PC-3 (cell line): ENCODE data around the gene CHST11. TPM values are rescaled to one million over a fixed set of nuclear protein-coding genes. Genes with fewer than 3 reads are reported as not detected.

Experiments used
- ATAC-seq: fragments of 200-7000 bp; cut with Tn5 transposase; 2 replicates; pipeline ENCODE4 v1.9.1; 2020; ENCODE audit warnings: mild to moderate bottlenecking, moderate library complexity
- BruUV-seq: library from RNA; stranded (reverse); fragments of 400-500 nt; replicated peaks from 2 replicates; lab custom pipeline; 2021; lab: Mats Ljungman, UMichigan
- CTCF ChIA-PET: fragments of 300-600 bp; sonication (Branson Sonifier 250); formaldehyde crosslinking; loops from one replicate; lab custom pipeline; 2022; ENCODE audit warnings: antibody characterized with exemption; lab: Charles Lee
- POLR2A ChIA-PET: fragments of 300-600 bp; sonication (Branson Sonifier 250); formaldehyde crosslinking; loops from one replicate; lab custom pipeline; 2022; ENCODE audit warnings: antibody characterized with exemption; ENCODE audit not compliant: unreplicated experiment; lab: Charles Lee
- DNase-seq: peaks from one replicate; pipeline ENCODE4 v3.0.0-alpha.2; 2015
- H2AFZ ChIP-seq: fragments of 300-600 bp; sonication (generic); 2 replicates; pipeline ENCODE4 v1.6.0; 2016; ENCODE audit warnings: antibody characterized with exemption, low read length
- H3F3A ChIP-seq: fragments of 300-600 bp; sonication (generic); one replicate; pipeline ENCODE4 v1.6.0; 2017; ENCODE audit warnings: antibody characterized with exemption, low read length, control low read depth, mild to moderate bottlenecking; ENCODE audit not compliant: unreplicated experiment
- H3K27ac ChIP-seq: fragments of 300-600 bp; sonication (generic); 2 replicates; pipeline ENCODE4 v1.5.1; 2016; ENCODE audit warnings: mild to moderate bottlenecking, low read length
- H3K27me3 ChIP-seq: fragments of 300-600 bp; sonication (generic); 2 replicates; pipeline ENCODE4 v1.6.1; 2016; ENCODE audit warnings: low read length, mixed read lengths
- H3K36me3 ChIP-seq: fragments of 300-600 bp; sonication (generic); 2 replicates; pipeline ENCODE4 v1.6.1; 2016; ENCODE audit warnings: low read depth, mixed run types, low read length, mixed read lengths
- H3K4me1 ChIP-seq: fragments of 300-600 bp; sonication (generic); 2 replicates; pipeline ENCODE4 v1.5.1; 2016; ENCODE audit warnings: low read length; ENCODE audit not compliant: insufficient read depth
- H3K4me2 ChIP-seq: fragments of 300-600 bp; sonication (generic); 2 replicates; pipeline ENCODE4 v1.6.0; 2016; ENCODE audit warnings: low read length
- H3K4me3 ChIP-seq: fragments of 300-600 bp; sonication (generic); 2 replicates; pipeline ENCODE4 v1.5.1; 2016; ENCODE audit warnings: mild to moderate bottlenecking, low read length, mixed read lengths
- H3K79me2 ChIP-seq: fragments of 300-600 bp; sonication (generic); 2 replicates; pipeline ENCODE4 v1.6.1; 2017; ENCODE audit warnings: low read length, mixed read lengths
- H3K9ac ChIP-seq: fragments of 300-600 bp; sonication (generic); 2 replicates; pipeline ENCODE4 v1.6.0; 2016; ENCODE audit warnings: mild to moderate bottlenecking, low read length
- H3K9me2 ChIP-seq: fragments of 300-600 bp; sonication (generic); replicated peaks from 2 replicates; pipeline ENCODE4 v1.6.1; 2016; ENCODE audit warnings: mixed run types, low read length, mixed read lengths
- H3K9me3 ChIP-seq: fragments of 300-600 bp; sonication (generic); 2 replicates; pipeline ENCODE4 v1.6.1; 2016; ENCODE audit warnings: low read length, mixed read lengths
- H4K20me1 ChIP-seq: fragments of 300-600 bp; sonication (generic); 2 replicates; pipeline ENCODE4 v1.6.1; 2016; ENCODE audit warnings: low read length, mixed read lengths
- CTCF ChIP-seq: fragments of 300-600 bp; sonication (generic); conservative IDR thresholded peaks from 2 replicates; pipeline ENCODE4 v1.5.1; 2017; ENCODE audit warnings: antibody characterized with exemption, low read depth, mild to moderate bottlenecking, low read length
- EZH2 ChIP-seq: fragments of 300-600 bp; sonication (generic); IDR thresholded peaks from one replicate; pipeline ENCODE4 v1.6.1; 2017; ENCODE audit warnings: antibody characterized with exemption, mild to moderate bottlenecking, low read length; ENCODE audit not compliant: unreplicated experiment
- EZH2phosphoT487 ChIP-seq: fragments of 300-600 bp; sonication (generic); IDR thresholded peaks from 2 replicates; pipeline ENCODE4 v1.6.1; 2018; ENCODE audit warnings: mild to moderate bottlenecking, antibody characterized with exemption, low read length, borderline replicate concordance
- intact Hi-C: fragments of 100-400 bp; cut with micrococcal nuclease; formaldehyde crosslinking; loops from 2 replicates; pipeline ENCODE4 v1.9.0; 2023
- total RNA-seq: library from RNA; depleted of rRNA; stranded (reverse); fragments of >200 nt; gene quantifications from 2 replicates; pipeline ENCODE4 v1.2.3, GENCODE V29; 2014

CHST11 gene
- total RNA-seq, 1 experiment from 2014 or later: 53.5 TPM

GRCh38 chr12:104694161-104694560 is 237.4 kb downstream of the CHST11 start:
- no TSS peak for BruUV-seq
- no peak for DNase-seq
- H3K9me3 ChIP-seq: no peaks in the 10 kb centered on the region
- H3K79me2 ChIP-seq: no peaks in the 10 kb centered on the region
- H3K4me2 ChIP-seq: no peak overlapping the region
- CTCF ChIA-PET: no interaction called here
- POLR2A ChIA-PET: no interaction called here
- no peaks in the 10 kb centered on the region for H4K20me1 ChIP-seq
- peaks cover 4% of the 10 kb centered on the region; the same call in 1 of the 2 replicates for H3K36me3 ChIP-seq
- no peak for ATAC-seq
- intact Hi-C loops: no loop called here
- no peaks in the 10 kb centered on the region for H3K27me3 ChIP-seq
- no peak overlapping the region for H3K9ac ChIP-seq
- 0 out of 2 replicates have a peak, but pooled peaks cover 4% of the 10 kb centered on the region for H3K4me1 ChIP-seq
- no peaks in the 10 kb centered on the region for H3K9me2 ChIP-seq
- TF ChIP-seq CTCF (no peak), EZH2 (no peak), EZH2phosphoT487 (no peak)
- no peaks in the 10 kb centered on the region for H3F3A ChIP-seq
- no peak overlapping the region for H2AFZ ChIP-seq
- H3K27ac ChIP-seq: no peak overlapping the region
- no peak overlapping the region for H3K4me3 ChIP-seq

- H3K36me3 ChIP-seq: peaks cover 4% of the 10 kb centered on the region; the same call in 1 of the 2 replicates
- ATAC-seq (no peak), DNase-seq (no peak)
- POLR2A ChIA-PET: no interaction called here
- H3K4me3 ChIP-seq: no peak overlapping the region
- 0 out of 2 replicates have a peak, but pooled peaks cover 4% of the 10 kb centered on the region for H3K4me1 ChIP-seq
- intact Hi-C loops: no loop called here
- H3K4me2 ChIP-seq: no peak overlapping the region
- H2AFZ ChIP-seq: no peak overlapping the region
- no peaks in the 10 kb centered on the region for H4K20me1 ChIP-seq
- no peak overlapping the region for H3K27ac ChIP-seq
- H3K79me2 ChIP-seq: no peaks in the 10 kb centered on the region
- H3F3A ChIP-seq: no peaks in the 10 kb centered on the region
- H3K9me2 ChIP-seq: no peaks in the 10 kb centered on the region
- no peak overlapping the region for H3K9ac ChIP-seq
- no TSS peak for BruUV-seq
- CTCF ChIA-PET: no interaction called here
- TF ChIP-seq EZH2: no peak
- no peak for TF ChIP-seq CTCF
- TF ChIP-seq EZH2phosphoT487: no peak
- no peaks in the 10 kb centered on the region for H3K27me3 ChIP-seq
- H3K9me3 ChIP-seq: no peaks in the 10 kb centered on the region
These were observed 238.0 kb downstream of the CHST11 start for GRCh38 chr12:104694711-104695110.

- no peak overlapping the region for H3K4me3 ChIP-seq
- 0 out of 2 replicates have a peak, but pooled peaks cover 4% of the 10 kb centered on the region for H3K4me1 ChIP-seq
- H3K27ac ChIP-seq: no peak overlapping the region
- DNase-seq (no peak), ATAC-seq (no peak)
- no peaks in the 10 kb centered on the region for H4K20me1 ChIP-seq
- BruUV-seq: no TSS peak
- H3K9me3 ChIP-seq: no peaks in the 10 kb centered on the region
- H3K79me2 ChIP-seq: no peaks in the 10 kb centered on the region
- H3K4me2 ChIP-seq: no peak overlapping the region
- POLR2A ChIA-PET: no interaction called here
- peaks cover 4% of the 10 kb centered on the region; the same call in 1 of the 2 replicates for H3K36me3 ChIP-seq
- no peak overlapping the region for H3K9ac ChIP-seq
- H2AFZ ChIP-seq: no peak overlapping the region
- no peaks in the 10 kb centered on the region for H3K27me3 ChIP-seq
- no peak for TF ChIP-seq CTCF
- TF ChIP-seq EZH2: no peak
- no peak for TF ChIP-seq EZH2phosphoT487
- no peaks in the 10 kb centered on the region for H3F3A ChIP-seq
- H3K9me2 ChIP-seq: no peaks in the 10 kb centered on the region
- CTCF ChIA-PET: no interaction called here
- intact Hi-C loops: no loop called here
These were observed 238.9 kb downstream of the CHST11 start for GRCh38 chr12:104695453-104696148.
